HuH-7.5 (cell line): ENCODE data around the gene TBXA2R.
A peak's percentile ranks its signal among the peaks of the same experiment; 100 is the strongest.

ENCODE experiments used
- DNase-seq: peaks from one replicate; pipeline ENCODE4 v3.0.0; 2011; ENCODE audit warnings: low spot score

Gene TBXA2R

GRCh38 chr19:3619631-3620012, 12.9 kb upstream of the TBXA2R start:
- DNase-seq: no peak

GRCh38 chr19:3618811-3619630, 12.3 kb upstream of the TBXA2R start:
- no peak for DNase-seq

GRCh38 chr19:3618144-3618810, 11.6 kb upstream of the TBXA2R start:
- DNase-seq: peak; percentile 81

- DNase-seq: no peak
These were observed 10.8 kb upstream of the TBXA2R start for GRCh38 chr19:3617463-3617862.

GRCh38 chr19:3615524-3616135, 9.0 kb upstream of the TBXA2R start:
- DNase-seq: no peak

GRCh38 chr19:3614858-3615505, 8.3 kb upstream of the TBXA2R start:
- no peak for DNase-seq

- no peak for DNase-seq
These were observed 7.4 kb upstream of the TBXA2R start for GRCh38 chr19:3613818-3614661.

GRCh38 chr19:3612901-3613741, 6.4 kb upstream of the TBXA2R start:
- no peak for DNase-seq

- no peak for DNase-seq
These were observed 5.7 kb upstream of the TBXA2R start for GRCh38 chr19:3612330-3612729.

- no peak for DNase-seq
These were observed 5.2 kb upstream of the TBXA2R start for GRCh38 chr19:3611841-3612240.

GRCh38 chr19:3610745-3611717, 4.4 kb upstream of the TBXA2R start:
- no peak for DNase-seq

- no peak for DNase-seq
These were observed 3.4 kb upstream of the TBXA2R start for GRCh38 chr19:3609779-3610719.

GRCh38 chr19:3608750-3609322, 2.2 kb upstream of the TBXA2R start:
- no peak for DNase-seq

GRCh38 chr19:3608079-3608641, 1.5 kb upstream of the TBXA2R start:
- DNase-seq: no peak

GRCh38 chr19:3607303-3608078, 816 bp upstream of the TBXA2R start:
- DNase-seq: no peak

- DNase-seq: no peak
These were observed 443 bp downstream of the TBXA2R start for GRCh38 chr19:3606174-3606689.

GRCh38 chr19:3605770-3606169, 905 bp downstream of the TBXA2R start:
- DNase-seq: no peak
